ENCODE measurements around the gene SLC17A1.

The SLC17A1 gene, protein sequence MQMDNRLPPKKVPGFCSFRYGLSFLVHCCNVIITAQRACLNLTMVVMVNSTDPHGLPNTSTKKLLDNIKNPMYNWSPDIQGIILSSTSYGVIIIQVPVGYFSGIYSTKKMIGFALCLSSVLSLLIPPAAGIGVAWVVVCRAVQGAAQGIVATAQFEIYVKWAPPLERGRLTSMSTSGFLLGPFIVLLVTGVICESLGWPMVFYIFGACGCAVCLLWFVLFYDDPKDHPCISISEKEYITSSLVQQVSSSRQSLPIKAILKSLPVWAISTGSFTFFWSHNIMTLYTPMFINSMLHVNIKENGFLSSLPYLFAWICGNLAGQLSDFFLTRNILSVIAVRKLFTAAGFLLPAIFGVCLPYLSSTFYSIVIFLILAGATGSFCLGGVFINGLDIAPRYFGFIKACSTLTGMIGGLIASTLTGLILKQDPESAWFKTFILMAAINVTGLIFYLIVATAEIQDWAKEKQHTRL

GRCh38 chr6:25831532-25832306 lies at the start of gene SLC17A1:
TSS of gene SLC17A1 (minus strand) at chr6:25832052. CDS start at chr6:25830557, 1,495 bp downstream.
- DNase-seq (ENCODE audit: extremely low read depth in 1 of 2, low read depth in 1 of 2): no peak

GRCh38 chr6:25880601-25881000 lies 48.7 kb upstream of the SLC17A1 start:
- DNase-seq (ENCODE audit: extremely low read depth in 1 of 2, low read depth in 1 of 2): no peak

DNA sequence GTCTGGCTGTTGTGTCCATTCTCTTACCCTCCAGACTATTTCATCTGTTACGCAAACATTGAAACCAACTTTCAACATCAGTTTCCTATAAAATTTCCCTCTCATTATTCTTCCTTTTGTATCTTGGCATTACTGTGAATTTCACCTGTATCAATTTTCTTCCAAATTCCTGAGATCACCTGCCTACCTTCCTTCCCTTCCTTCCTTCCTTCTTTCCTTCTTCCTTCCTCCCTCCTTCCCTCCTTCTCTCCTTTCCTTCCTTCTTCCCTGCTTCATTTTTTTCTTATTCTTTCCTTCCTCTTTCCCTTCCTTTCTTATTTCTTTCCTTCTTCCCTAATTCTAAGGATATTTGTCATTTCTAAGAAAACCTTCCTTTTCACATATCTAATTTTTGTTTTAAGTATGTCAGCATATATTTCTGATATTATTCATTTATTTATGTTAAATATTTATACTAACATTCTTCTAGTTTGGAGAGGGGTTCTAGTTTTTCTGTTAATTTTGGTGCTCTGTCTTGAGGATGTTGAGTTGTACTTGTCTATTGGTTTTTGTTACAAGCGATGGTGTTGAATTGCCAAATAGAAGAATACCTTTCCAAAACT lies 47.0 kb upstream of the SLC17A1 start:
- DNase-seq (ENCODE audit: extremely low read depth in 1 of 2, low read depth in 1 of 2): no peak

GRCh38 chr6:25875926-25876602 lies 44.2 kb upstream of the SLC17A1 start:
- DNase-seq (ENCODE audit: extremely low read depth in 1 of 2, low read depth in 1 of 2): no peak

- DNase-seq (ENCODE audit: extremely low read depth in 1 of 2, low read depth in 1 of 2): no peak
Measured at GRCh38 chr6:25875563-25875905, 43.7 kb upstream of the SLC17A1 start.

- no peak for DNase-seq (ENCODE audit: extremely low read depth in 1 of 2, low read depth in 1 of 2)
Measured at GRCh38 chr6:25874822-25875562, 43.1 kb upstream of the SLC17A1 start.

- no peak for DNase-seq (ENCODE audit: extremely low read depth in 1 of 2, low read depth in 1 of 2)
Measured at GRCh38 chr6:25874118-25874517, 42.3 kb upstream of the SLC17A1 start, which contains the start of gene SLC17A3. TSS of gene SLC17A3 (minus strand) at chr6:25874243. CDS start at chr6:25868387, 5,856 bp downstream.

- DNase-seq (ENCODE audit: extremely low read depth in 1 of 2, low read depth in 1 of 2): no peak
Measured at GRCh38 chr6:25872814-25873213, 41.0 kb upstream of the SLC17A1 start.

- DNase-seq (ENCODE audit: extremely low read depth in 1 of 2, low read depth in 1 of 2): no peak
Measured at GRCh38 chr6:25869840-25870239, 38.0 kb upstream of the SLC17A1 start.

- no peak for DNase-seq (ENCODE audit: extremely low read depth in 1 of 2, low read depth in 1 of 2)
Measured at GRCh38 chr6:25868436-25869183, 36.8 kb upstream of the SLC17A1 start.

GRCh38 chr6:25866011-25866410 lies 34.2 kb upstream of the SLC17A1 start:
- DNase-seq (ENCODE audit: extremely low read depth in 1 of 2, low read depth in 1 of 2): no peak

GRCh38 chr6:25863360-25863759 lies 31.5 kb upstream of the SLC17A1 start:
- DNase-seq (ENCODE audit: extremely low read depth in 1 of 2, low read depth in 1 of 2): no peak

DNA sequence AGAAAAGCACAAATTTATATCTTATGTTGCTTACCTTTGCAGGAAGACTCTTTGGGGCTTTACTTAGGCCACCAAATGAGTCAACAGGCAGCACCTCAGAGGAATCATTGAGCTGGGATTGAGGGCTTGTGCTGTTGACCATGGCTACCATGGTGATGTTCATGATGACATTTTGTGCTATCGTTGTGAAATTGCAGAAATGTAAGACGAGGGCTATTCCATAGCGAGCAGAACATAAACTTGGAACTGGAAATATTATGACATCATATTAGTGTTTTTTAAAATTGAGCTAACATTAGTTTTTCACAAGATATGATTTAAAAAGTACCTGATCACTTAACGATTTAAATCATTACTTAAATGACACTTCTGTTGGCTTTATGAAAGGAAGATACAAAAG lies 30.3 kb upstream of the SLC17A1 start:
- DNase-seq (ENCODE audit: extremely low read depth in 1 of 2, low read depth in 1 of 2): no peak

DNA sequence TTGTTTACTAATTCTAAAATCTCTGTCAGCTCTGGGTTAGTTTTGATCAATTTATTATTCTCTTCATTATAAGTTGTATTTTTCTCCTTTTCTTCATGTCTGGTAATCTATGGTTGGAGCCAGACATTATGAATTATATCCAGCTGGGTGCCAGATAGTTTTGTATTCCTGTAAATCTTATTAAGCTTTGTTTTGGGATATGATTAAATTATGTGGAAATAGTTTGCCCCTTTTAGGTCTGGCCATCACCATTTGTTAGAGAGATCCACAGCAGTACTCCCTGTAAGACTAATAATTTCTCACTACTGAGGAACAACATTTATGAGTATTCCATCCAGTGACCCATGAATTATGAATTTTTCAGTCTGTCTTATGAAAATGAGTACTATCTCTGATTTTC lies 20.9 kb upstream of the SLC17A1 start:
- no peak for DNase-seq (ENCODE audit: extremely low read depth in 1 of 2, low read depth in 1 of 2)

GRCh38 chr6:25851961-25852360 lies 20.1 kb upstream of the SLC17A1 start:
- no peak for DNase-seq (ENCODE audit: extremely low read depth in 1 of 2, low read depth in 1 of 2)

DNA sequence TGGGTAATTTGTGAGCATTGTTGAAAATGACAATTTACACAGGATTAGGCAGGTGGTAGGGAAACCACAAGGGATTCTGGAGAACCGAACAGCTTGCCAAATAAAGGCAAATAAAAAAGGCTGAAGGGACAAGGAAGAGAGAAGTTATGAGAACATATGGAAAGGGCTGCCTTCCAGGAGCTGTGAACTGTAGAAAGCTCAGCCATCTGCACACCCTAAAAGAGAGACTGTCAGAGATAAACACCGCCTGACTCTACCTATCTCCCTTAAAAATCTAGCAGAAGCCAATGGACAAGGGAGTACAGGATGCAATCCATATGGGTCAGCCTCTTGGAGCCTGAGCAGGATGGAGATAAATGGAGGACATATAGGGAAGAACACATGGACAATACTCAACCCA lies 12.7 kb upstream of the SLC17A1 start:
- DNase-seq (ENCODE audit: extremely low read depth in 1 of 2, low read depth in 1 of 2): no peak

- DNase-seq (ENCODE audit: extremely low read depth in 1 of 2, low read depth in 1 of 2): no peak
Measured at GRCh38 chr6:25842526-25842925, 10.7 kb upstream of the SLC17A1 start.

DNA sequence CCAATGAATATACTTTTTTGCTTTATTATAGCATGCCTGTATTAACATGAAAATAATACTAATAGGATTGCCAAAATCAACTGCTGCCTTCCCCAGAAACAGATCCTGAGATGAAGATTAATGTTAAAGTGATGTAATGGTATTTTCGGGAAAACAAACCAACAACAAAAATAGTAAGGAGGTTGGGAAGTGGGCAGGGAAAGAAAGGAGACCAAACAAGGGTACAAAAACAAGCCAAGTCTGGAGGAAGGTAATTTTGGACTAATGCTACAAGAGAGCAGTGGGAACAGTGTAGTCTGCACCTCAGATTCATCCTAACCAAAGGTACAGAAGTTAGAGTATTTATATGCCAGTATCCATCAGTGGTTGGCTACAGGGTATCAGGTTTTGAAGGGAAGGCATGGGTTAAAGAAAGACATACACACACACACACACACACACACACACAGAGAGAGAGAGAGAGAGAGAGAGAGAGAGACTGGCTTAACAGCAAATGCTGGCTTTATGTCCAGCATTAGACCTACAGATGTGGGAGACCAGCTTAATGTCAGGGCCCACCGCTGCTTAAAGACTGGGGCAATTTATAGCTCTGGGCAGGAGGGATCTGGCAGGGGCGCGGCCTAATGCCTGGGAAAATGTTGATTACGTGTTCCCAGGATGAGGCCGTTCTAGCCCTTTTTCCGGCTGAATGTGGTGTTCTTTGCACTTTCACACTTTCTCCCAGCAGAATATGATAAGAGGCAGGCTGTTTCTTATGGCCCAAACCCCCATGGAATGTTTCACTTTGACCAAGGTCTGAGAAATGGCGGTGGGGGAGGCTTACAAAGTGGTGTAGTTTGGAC lies 3.8 kb upstream of the SLC17A1 start:
- DNase-seq (ENCODE audit: extremely low read depth in 1 of 2, low read depth in 1 of 2): no peak

- DNase-seq (ENCODE audit: extremely low read depth in 1 of 2, low read depth in 1 of 2): no peak
Measured at GRCh38 chr6:25834950-25835349, 3.1 kb upstream of the SLC17A1 start.
